Progenitor cell of endocrine pancreas (in vitro differentiated cells): ENCODE results near the gene TFAP2A. TPM values are rescaled to one million over a fixed set of nuclear protein-coding genes. Genes with fewer than 3 reads are reported as not detected.

Experiments
- DNase-seq: peaks from one replicate; pipeline ENCODE4 v3.0.0; 2021; ENCODE audit warnings: low spot score; ENCODE audit not compliant: unreplicated experiment
- H3K27ac Mint-ChIP-seq: 2 replicates; pipeline ENCODE4 v1.8.0; 2021; ENCODE audit warnings: mild to moderate bottlenecking, moderate library complexity, mixed read lengths
- H3K27me3 Mint-ChIP-seq: 2 replicates; pipeline ENCODE4 v1.8.0; 2021; ENCODE audit warnings: mixed read lengths
- H3K36me3 Mint-ChIP-seq: 2 replicates; pipeline ENCODE4 v1.8.0; 2022; ENCODE audit warnings: mixed read lengths; ENCODE audit not compliant: insufficient read depth
- H3K4me1 Mint-ChIP-seq: 2 replicates; pipeline ENCODE4 v1.8.0; 2021; ENCODE audit warnings: low read depth, mixed read lengths
- H3K4me3 Mint-ChIP-seq: 2 replicates; pipeline ENCODE4 v1.8.0; 2021; ENCODE audit warnings: low read depth, mild to moderate bottlenecking, moderate library complexity, mixed read lengths
- H3K9me3 Mint-ChIP-seq: 2 replicates; pipeline ENCODE4 v1.8.0; 2021; ENCODE audit warnings: low read depth, mixed read lengths
- total RNA-seq: library from RNA; stranded (reverse); gene quantifications from 2 replicates; pipeline ENCODE4 v1.2.1, GENCODE V29; 2021
- TF ChIP-seq, protein P1 (sequence below): fragments of 200-600 bp; sonication (generic); IDR thresholded peaks from one replicate; pipeline ENCODE4 v1.5.0; 2021; ENCODE audit warnings: antibody characterized with exemption, mild to moderate bottlenecking; ENCODE audit not compliant: unreplicated experiment

TFAP2A gene
- total RNA-seq, 1 donor from 2014 or later, result 4.7 TPM

- H3K27ac Mint-ChIP-seq, result no peak overlapping the region
- H3K27me3 Mint-ChIP-seq, result peaks cover 100% of the 10 kb centered on the region
- H3K4me3 Mint-ChIP-seq, result no peak overlapping the region
- TF ChIP-seq, protein P1, sequence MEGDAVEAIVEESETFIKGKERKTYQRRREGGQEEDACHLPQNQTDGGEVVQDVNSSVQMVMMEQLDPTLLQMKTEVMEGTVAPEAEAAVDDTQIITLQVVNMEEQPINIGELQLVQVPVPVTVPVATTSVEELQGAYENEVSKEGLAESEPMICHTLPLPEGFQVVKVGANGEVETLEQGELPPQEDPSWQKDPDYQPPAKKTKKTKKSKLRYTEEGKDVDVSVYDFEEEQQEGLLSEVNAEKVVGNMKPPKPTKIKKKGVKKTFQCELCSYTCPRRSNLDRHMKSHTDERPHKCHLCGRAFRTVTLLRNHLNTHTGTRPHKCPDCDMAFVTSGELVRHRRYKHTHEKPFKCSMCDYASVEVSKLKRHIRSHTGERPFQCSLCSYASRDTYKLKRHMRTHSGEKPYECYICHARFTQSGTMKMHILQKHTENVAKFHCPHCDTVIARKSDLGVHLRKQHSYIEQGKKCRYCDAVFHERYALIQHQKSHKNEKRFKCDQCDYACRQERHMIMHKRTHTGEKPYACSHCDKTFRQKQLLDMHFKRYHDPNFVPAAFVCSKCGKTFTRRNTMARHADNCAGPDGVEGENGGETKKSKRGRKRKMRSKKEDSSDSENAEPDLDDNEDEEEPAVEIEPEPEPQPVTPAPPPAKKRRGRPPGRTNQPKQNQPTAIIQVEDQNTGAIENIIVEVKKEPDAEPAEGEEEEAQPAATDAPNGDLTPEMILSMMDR, result no peak
- no peaks in the 10 kb centered on the region for H3K36me3 Mint-ChIP-seq
- DNase-seq, result no peak
- H3K4me1 Mint-ChIP-seq, result peaks cover 5% of the 10 kb centered on the region
- H3K9me3 Mint-ChIP-seq, result no peaks in the 10 kb centered on the region
Observed at GRCh38 chr6:10390495-10391298, 24.2 kb downstream of the TFAP2A start.

DNA sequence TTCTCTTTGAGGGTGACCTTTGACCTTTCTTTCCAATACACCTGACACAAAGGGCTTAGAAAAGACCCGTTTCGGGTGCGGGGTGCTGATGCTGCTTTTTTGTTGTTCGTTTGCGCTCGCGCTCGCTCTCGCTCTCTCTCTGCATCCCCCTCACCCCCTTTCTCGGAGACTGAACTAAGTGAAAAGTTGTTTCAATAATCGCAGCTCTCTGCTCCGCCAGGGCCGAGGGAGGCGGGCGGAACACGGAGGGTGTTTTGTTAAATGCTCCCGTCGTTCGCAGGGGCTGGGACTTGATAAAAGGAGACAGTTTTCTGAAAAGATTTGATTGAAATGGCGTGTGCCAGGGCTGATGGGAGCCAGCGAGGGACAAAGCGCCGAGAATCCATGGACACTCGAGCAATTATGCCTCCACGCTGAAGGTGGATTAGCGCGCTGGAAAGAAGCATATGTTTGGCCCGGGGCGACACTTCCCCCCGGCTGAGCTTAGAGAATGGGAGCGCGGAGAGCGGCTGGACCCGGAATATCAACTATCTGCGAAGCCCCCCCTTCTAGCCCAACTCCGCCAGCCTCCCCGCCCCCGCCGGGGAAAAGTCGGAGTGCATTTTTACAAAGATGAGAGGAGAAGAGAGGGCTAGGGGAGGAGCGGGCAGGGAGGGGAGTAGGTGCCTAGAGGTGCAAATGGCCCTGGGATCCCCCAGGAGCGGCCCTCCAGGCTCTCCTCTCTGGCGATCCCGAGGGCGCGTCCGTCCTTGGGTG is 25.0 kb downstream of the TFAP2A start:
- DNase-seq, result no peak
- Mint-ChIP-seq H3K27ac (peak overlapping the region; percentile 7), H3K36me3 (no peaks in the 10 kb centered on the region), H3K9me3 (no peaks in the 10 kb centered on the region), H3K4me1 (peaks cover 5% of the 10 kb centered on the region), H3K27me3 (peaks cover 100% of the 10 kb centered on the region), H3K4me3 (peak overlapping the region; percentile 43)
- TF ChIP-seq, protein P1, result no peak

DNA sequence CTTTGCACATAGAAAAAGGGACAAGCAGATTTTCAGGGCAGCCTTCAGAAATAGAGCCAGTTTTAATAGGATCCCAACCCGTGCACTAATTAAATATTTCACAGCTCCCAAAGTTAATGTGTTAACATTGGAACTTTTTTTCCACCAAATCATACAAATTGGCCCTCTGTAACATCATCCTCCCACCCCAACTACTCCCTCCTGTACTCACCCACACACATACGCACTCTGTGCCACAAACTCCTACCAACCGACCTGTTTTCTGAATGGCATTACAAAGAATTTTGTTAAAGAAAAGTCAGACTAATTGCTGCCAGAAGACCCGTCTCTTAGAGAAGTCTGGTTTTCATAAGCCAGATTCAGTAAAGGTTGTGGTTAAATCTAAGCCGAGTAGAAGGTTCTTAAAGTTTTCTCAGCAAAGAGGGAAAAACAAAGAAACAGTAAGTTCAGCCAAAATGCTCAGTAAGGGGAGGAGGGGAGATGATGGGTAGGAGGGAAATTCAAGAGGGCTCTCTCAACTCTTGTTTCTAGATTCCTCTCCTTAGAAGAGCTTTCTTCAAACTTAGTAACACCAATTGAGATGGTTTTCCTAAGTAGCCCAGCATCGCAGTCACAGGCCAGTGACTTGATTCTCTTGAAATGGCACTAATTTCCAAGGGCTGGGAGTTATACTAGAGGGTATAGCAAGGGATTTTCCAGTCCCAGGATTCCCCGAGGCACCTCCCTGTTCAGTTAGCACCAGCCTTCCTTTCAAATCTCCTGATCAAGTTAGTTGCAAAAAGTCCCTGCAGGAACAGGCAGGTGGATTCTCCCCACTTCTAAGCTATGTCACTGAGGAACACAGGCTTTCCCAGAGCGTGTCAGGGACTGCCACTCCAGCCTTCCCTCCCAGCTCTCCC is 27.9 kb downstream of the TFAP2A start:
- no peaks in the 10 kb centered on the region for H3K36me3 Mint-ChIP-seq
- H3K27ac Mint-ChIP-seq, result no peak overlapping the region
- H3K27me3 Mint-ChIP-seq, result peaks cover 98% of the 10 kb centered on the region
- H3K4me1 Mint-ChIP-seq, result peaks cover 11% of the 10 kb centered on the region
- H3K4me3 Mint-ChIP-seq, result no peak overlapping the region
- TF ChIP-seq, protein P1, result no peak
- H3K9me3 Mint-ChIP-seq, result no peaks in the 10 kb centered on the region
- no peak for DNase-seq

GRCh38 chr6:10386220-10386619 is 28.7 kb downstream of the TFAP2A start:
- H3K36me3 Mint-ChIP-seq, result no peaks in the 10 kb centered on the region
- TF ChIP-seq, protein P1, result no peak
- no peaks in the 10 kb centered on the region for H3K9me3 Mint-ChIP-seq
- no peak overlapping the region for H3K4me3 Mint-ChIP-seq
- H3K4me1 Mint-ChIP-seq, result peaks cover 12% of the 10 kb centered on the region
- no peak for DNase-seq
- H3K27me3 Mint-ChIP-seq, result peaks cover 98% of the 10 kb centered on the region
- no peak overlapping the region for H3K27ac Mint-ChIP-seq
